ENCODE data around the gene SOCS3.

DNA sequence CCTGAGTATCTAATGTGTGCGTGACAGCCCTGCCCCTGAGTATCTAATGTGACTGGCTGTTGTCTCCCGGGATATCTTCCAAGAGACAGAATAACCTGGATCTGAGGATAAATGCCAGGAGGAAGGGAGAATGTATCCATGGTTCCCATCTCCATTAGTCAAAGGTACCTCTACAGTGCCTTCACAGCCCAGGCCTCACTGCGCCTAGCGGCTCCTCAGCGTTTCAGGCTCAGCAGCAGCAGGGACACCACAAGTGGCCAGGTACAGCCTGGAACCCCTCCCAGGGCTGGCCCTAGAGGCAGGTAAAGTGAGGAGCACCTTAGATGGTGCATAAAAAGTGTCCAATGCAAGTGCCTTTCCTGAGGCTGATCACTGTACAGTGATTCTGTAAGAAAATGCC is 32.0 kb downstream of the SOCS3 start:
- TF ChIP-seq, protein P1, sequence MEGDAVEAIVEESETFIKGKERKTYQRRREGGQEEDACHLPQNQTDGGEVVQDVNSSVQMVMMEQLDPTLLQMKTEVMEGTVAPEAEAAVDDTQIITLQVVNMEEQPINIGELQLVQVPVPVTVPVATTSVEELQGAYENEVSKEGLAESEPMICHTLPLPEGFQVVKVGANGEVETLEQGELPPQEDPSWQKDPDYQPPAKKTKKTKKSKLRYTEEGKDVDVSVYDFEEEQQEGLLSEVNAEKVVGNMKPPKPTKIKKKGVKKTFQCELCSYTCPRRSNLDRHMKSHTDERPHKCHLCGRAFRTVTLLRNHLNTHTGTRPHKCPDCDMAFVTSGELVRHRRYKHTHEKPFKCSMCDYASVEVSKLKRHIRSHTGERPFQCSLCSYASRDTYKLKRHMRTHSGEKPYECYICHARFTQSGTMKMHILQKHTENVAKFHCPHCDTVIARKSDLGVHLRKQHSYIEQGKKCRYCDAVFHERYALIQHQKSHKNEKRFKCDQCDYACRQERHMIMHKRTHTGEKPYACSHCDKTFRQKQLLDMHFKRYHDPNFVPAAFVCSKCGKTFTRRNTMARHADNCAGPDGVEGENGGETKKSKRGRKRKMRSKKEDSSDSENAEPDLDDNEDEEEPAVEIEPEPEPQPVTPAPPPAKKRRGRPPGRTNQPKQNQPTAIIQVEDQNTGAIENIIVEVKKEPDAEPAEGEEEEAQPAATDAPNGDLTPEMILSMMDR (IDR thresholded peaks at IDR 0.05) = no peak
- no peak for TF ChIP-seq EP300 (IDR thresholded peaks at IDR 0.05)
- TF ChIP-seq POLR2A (IDR thresholded peaks at IDR 0.05) = no peak
